Peyer's patch (tissue), 4 donors: Measurements from ENCODE around the gene STH.

Experiments
- CTCF ChIP-seq, 6 experiments: fragments of 450-650 bp in 4 of 6; fragments of 200-600 bp in 2 of 6; sonication (generic) in 1 of 6; IDR thresholded peaks; one replicate each; pipeline ENCODE4 v1.5.1; 2017 to 2019; ENCODE audit warnings: antibody characterized with exemption in 6 of 6, mild to moderate bottlenecking in 3 of 6, moderate library complexity in 1 of 6
- POLR2A ChIP-seq, 2 donors: fragments of 450-650 bp; IDR thresholded peaks; one replicate each; pipeline ENCODE4 v1.5.1; 2017; ENCODE audit warnings: antibody characterized with exemption in 2 of 2, mild to moderate bottlenecking in 2 of 2, moderate library complexity in 2 of 2

GRCh38 chr17:45968732-45969131 lies 30.3 kb upstream of the STH start:
- no peak for TF ChIP-seq CTCF (IDR thresholded peaks at IDR 0.05)
- TF ChIP-seq POLR2A (IDR thresholded peaks at IDR 0.05): no peak
